WI38 (cell line): ENCODE measurements around the gene FAM3B.

Experiments used
- H3K4me3 ChIP-seq: 2 replicates; pipeline ENCODE4 v1.5.1; 2011; ENCODE audit warnings: low read depth, mild to moderate bottlenecking, control low read depth, low read length
- CTCF ChIP-seq: IDR thresholded peaks from 2 replicates; pipeline ENCODE4 v1.5.1; 2012; ENCODE audit warnings: low read depth, mild to moderate bottlenecking, control low read depth, low read length

The FAM3B gene

GRCh38 chr21:41327753-41328152 lies 11.2 kb downstream of the FAM3B start:
- TF ChIP-seq CTCF = no peak

GRCh38 chr21:41328660-41329607 lies 12.3 kb downstream of the FAM3B start:
- H3K4me3 ChIP-seq = no peak overlapping the region
- TF ChIP-seq CTCF = no peak

More at GRCh38 chr21:41327753-41328152, 11.2 kb downstream of the FAM3B start:
- H3K4me3 ChIP-seq = no peak overlapping the region

GRCh38 chr21:41333752-41334151 lies 17.2 kb downstream of the FAM3B start:
- no peak for TF ChIP-seq CTCF

GRCh38 chr21:41337515-41337914 lies 20.9 kb downstream of the FAM3B start:
- no peak overlapping the region for H3K4me3 ChIP-seq
- TF ChIP-seq CTCF = no peak

More at GRCh38 chr21:41333752-41334151, 17.2 kb downstream of the FAM3B start:
- H3K4me3 ChIP-seq = no peak overlapping the region

GRCh38 chr21:41338455-41338854 lies 21.9 kb downstream of the FAM3B start:
- no peak overlapping the region for H3K4me3 ChIP-seq
- TF ChIP-seq CTCF = no peak

- no peak overlapping the region for H3K4me3 ChIP-seq
- TF ChIP-seq CTCF = no peak
These were observed 25.4 kb downstream of the FAM3B start for GRCh38 chr21:41342035-41342434.

GRCh38 chr21:41344146-41344545 lies 27.5 kb downstream of the FAM3B start:
- no peak overlapping the region for H3K4me3 ChIP-seq
- no peak for TF ChIP-seq CTCF
